OCI-LY1 (cell line): ENCODE results near the gene CORO2B.

ENCODE experiments used
- H2AFZ ChIP-seq: fragments of 200-600 bp; sonication (generic), shearing (Covaris generic); 2 replicates; pipeline ENCODE4 v1.6.0; 2014; ENCODE audit warnings: antibody characterized with exemption, mild to moderate bottlenecking, low read length
- H3F3A ChIP-seq: fragments of 200-600 bp; sonication (generic), shearing (Covaris generic); 2 replicates; pipeline ENCODE4 v1.6.0; 2014; ENCODE audit warnings: mild to moderate bottlenecking, antibody characterized with exemption, low read length, moderate library complexity; ENCODE audit not compliant: insufficient read depth
- H3K27ac ChIP-seq: fragments of 200-600 bp; sonication (generic); 2 replicates; pipeline ENCODE4 v1.5.1; 2014; ENCODE audit warnings: low read length, mixed run types, mild to moderate bottlenecking, low read depth; ENCODE audit not compliant: poor library complexity, severe bottlenecking
- H3K27me3 ChIP-seq: fragments of 200-600 bp; sonication (generic); 2 replicates; pipeline ENCODE4 v1.6.0; 2014; ENCODE audit warnings: antibody characterized with exemption, mild to moderate bottlenecking, low read length, moderate library complexity; ENCODE audit not compliant: insufficient read depth
- H3K36me3 ChIP-seq: fragments of 200-600 bp; sonication (generic); 2 replicates; pipeline ENCODE4 v1.6.1; 2014; ENCODE audit warnings: mild to moderate bottlenecking, antibody characterized with exemption, low read length, moderate library complexity, mixed read lengths; ENCODE audit not compliant: insufficient read depth
- H3K4me1 ChIP-seq: fragments of 200-600 bp; sonication (generic); 2 replicates; pipeline ENCODE4 v1.5.1; 2014; ENCODE audit warnings: mild to moderate bottlenecking, low read length, moderate library complexity; ENCODE audit not compliant: insufficient read depth, severe bottlenecking
- H3K4me2 ChIP-seq: fragments of 200-600 bp; sonication (generic), shearing (Covaris generic); 2 replicates; pipeline ENCODE4 v1.6.1; 2014; ENCODE audit warnings: low read length
- H3K4me3 ChIP-seq: fragments of 200-600 bp; sonication (generic); 2 replicates; pipeline ENCODE4 v1.5.1; 2014; ENCODE audit warnings: low read length, low read depth, mild to moderate bottlenecking, mixed read lengths; ENCODE audit not compliant: poor library complexity, severe bottlenecking
- H3K79me2 ChIP-seq: fragments of 200-600 bp; shearing (Covaris generic); 2 replicates; pipeline ENCODE4 v1.6.1; 2016; ENCODE audit warnings: mixed run types, low read length, mixed read lengths; ENCODE audit not compliant: insufficient read depth
- H3K9ac ChIP-seq: fragments of 200-600 bp; sonication (generic), shearing (Covaris generic); 2 replicates; pipeline ENCODE4 v1.6.1; 2014; ENCODE audit warnings: mild to moderate bottlenecking, low read length, mixed read lengths
- H3K9me2 ChIP-seq: fragments of 200-600 bp; sonication (generic), shearing (Covaris generic); 2 replicates; pipeline ENCODE4 v1.6.1; 2014; ENCODE audit warnings: low read depth, mild to moderate bottlenecking, low read length, mixed read lengths
- H3K9me3 ChIP-seq: fragments of 200-600 bp; shearing (Covaris generic); 2 replicates; pipeline ENCODE4 v1.6.1; 2014; ENCODE audit warnings: low read length, mixed read lengths
- H4K20me1 ChIP-seq: fragments of 200-600 bp; sonication (generic), shearing (Covaris generic); 2 replicates; pipeline ENCODE4 v1.6.0; 2016; ENCODE audit warnings: mild to moderate bottlenecking, low read length; ENCODE audit not compliant: insufficient read depth
- EZH2 ChIP-seq: fragments of 200-600 bp; sonication (generic), shearing (Covaris generic); IDR thresholded peaks from 2 replicates; pipeline ENCODE4 v1.8.0; 2017; ENCODE audit warnings: borderline replicate concordance, mixed run types, mild to moderate bottlenecking, antibody characterized with exemption, low read length, moderate library complexity, mixed read lengths
- TF ChIP-seq, protein P1 (sequence below): fragments of 200-600 bp; sonication (generic), shearing (Covaris generic); IDR thresholded peaks from 2 replicates; pipeline ENCODE4 v1.5.1; 2017; ENCODE audit warnings: mild to moderate bottlenecking, antibody characterized with exemption, low read length, moderate library complexity, mixed read lengths

The CORO2B gene

GRCh38 chr15:68541743-68542142 lies 37.0 kb upstream of the CORO2B start:
- H2AFZ ChIP-seq, result no peak overlapping the region
- H3K9me2 ChIP-seq, result no peaks in the 10 kb centered on the region
- no peak for TF ChIP-seq EZH2
- TF ChIP-seq, protein P1, sequence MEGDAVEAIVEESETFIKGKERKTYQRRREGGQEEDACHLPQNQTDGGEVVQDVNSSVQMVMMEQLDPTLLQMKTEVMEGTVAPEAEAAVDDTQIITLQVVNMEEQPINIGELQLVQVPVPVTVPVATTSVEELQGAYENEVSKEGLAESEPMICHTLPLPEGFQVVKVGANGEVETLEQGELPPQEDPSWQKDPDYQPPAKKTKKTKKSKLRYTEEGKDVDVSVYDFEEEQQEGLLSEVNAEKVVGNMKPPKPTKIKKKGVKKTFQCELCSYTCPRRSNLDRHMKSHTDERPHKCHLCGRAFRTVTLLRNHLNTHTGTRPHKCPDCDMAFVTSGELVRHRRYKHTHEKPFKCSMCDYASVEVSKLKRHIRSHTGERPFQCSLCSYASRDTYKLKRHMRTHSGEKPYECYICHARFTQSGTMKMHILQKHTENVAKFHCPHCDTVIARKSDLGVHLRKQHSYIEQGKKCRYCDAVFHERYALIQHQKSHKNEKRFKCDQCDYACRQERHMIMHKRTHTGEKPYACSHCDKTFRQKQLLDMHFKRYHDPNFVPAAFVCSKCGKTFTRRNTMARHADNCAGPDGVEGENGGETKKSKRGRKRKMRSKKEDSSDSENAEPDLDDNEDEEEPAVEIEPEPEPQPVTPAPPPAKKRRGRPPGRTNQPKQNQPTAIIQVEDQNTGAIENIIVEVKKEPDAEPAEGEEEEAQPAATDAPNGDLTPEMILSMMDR, result no peak
- no peaks in the 10 kb centered on the region for H3K4me1 ChIP-seq
- H3F3A ChIP-seq, result no peaks in the 10 kb centered on the region
- H3K4me3 ChIP-seq, result no peak overlapping the region
- no peak overlapping the region for H3K27ac ChIP-seq
- H3K79me2 ChIP-seq, result no peaks in the 10 kb centered on the region
- H3K4me2 ChIP-seq, result no peak overlapping the region
- H3K27me3 ChIP-seq, result no peaks in the 10 kb centered on the region
- no peaks in the 10 kb centered on the region for H3K36me3 ChIP-seq
- H3K9ac ChIP-seq, result no peak overlapping the region
- H3K9me3 ChIP-seq, result peaks cover 3% of the 10 kb centered on the region; the same call in 1 of the 2 replicates
- H4K20me1 ChIP-seq, result no peaks in the 10 kb centered on the region

GRCh38 chr15:68542348-68542747 lies 36.4 kb upstream of the CORO2B start:
- Histone ChIP-seq H3F3A (no peaks in the 10 kb centered on the region), H3K9me2 (no peaks in the 10 kb centered on the region), H2AFZ (no peak overlapping the region), H3K27me3 (no peaks in the 10 kb centered on the region), H3K4me3 (no peak overlapping the region), H3K4me1 (no peaks in the 10 kb centered on the region), H3K9me3 (peaks cover 3% of the 10 kb centered on the region; the same call in 1 of the 2 replicates), H3K27ac (no peak overlapping the region), H3K79me2 (no peaks in the 10 kb centered on the region), H3K36me3 (no peaks in the 10 kb centered on the region), H4K20me1 (no peaks in the 10 kb centered on the region), H3K4me2 (no peak overlapping the region), H3K9ac (no peak overlapping the region)
- no peak for TF ChIP-seq EZH2
- TF ChIP-seq, protein P1, result no peak

- Histone ChIP-seq H3K27me3 (no peaks in the 10 kb centered on the region), H3K9me3 (peaks cover 3% of the 10 kb centered on the region; the same call in 1 of the 2 replicates), H3K79me2 (no peaks in the 10 kb centered on the region), H3K9ac (no peak overlapping the region), H3K27ac (no peak overlapping the region), H2AFZ (no peak overlapping the region), H3F3A (no peaks in the 10 kb centered on the region), H3K4me3 (no peak overlapping the region), H3K36me3 (no peaks in the 10 kb centered on the region), H3K4me2 (no peak overlapping the region), H4K20me1 (no peaks in the 10 kb centered on the region), H3K9me2 (no peaks in the 10 kb centered on the region), H3K4me1 (no peaks in the 10 kb centered on the region)
- TF ChIP-seq, protein P1, result no peak
- no peak for TF ChIP-seq EZH2
Measured at GRCh38 chr15:68542771-68543164, 36.0 kb upstream of the CORO2B start.
